GM20000 (cell line): ENCODE results near the gene TEX12.
"Not testable (repeated sequence)": the region's sequence is repeated elsewhere in the genome, so short reads cannot be mapped to it uniquely, and the experiment has no call there.

Experiments used
- DNase-seq: peaks from one replicate; pipeline ENCODE4 v3.0.0; 2012; ENCODE audit warnings: low spot score
- CTCF ChIP-seq: IDR thresholded peaks from 2 replicates; pipeline ENCODE4 v1.5.1; 2012; ENCODE audit warnings: mild to moderate bottlenecking, control low read depth; ENCODE audit errors: extremely low read depth, missing control alignments

The TEX12 gene

GRCh38 chr11:112159098-112160065, 7.8 kb upstream of the TEX12 start:
- no peak for DNase-seq
- no peak for TF ChIP-seq CTCF

GRCh38 chr11:112160091-112160848, 6.9 kb upstream of the TEX12 start:
- TF ChIP-seq CTCF = no peak
- DNase-seq = no peak

GRCh38 chr11:112161012-112161411, 6.2 kb upstream of the TEX12 start:
- no peak for DNase-seq
- TF ChIP-seq CTCF = no peak

- not testable (repeated sequence) for DNase-seq
Observed at GRCh38 chr11:112162200-112162599, 5.0 kb upstream of the TEX12 start.

- no peak for DNase-seq
- no peak for TF ChIP-seq CTCF
Observed at GRCh38 chr11:112162761-112163546, 4.2 kb upstream of the TEX12 start.

GRCh38 chr11:112163875-112164685, 3.1 kb upstream of the TEX12 start, which contains the start of gene IL18:
Gene IL18 (minus strand): TSS chr11:112164094. CDS start chr11:112155053, 9,041 bp downstream.
- no peak for TF ChIP-seq CTCF
- no peak for DNase-seq

- no peak for DNase-seq
- no peak for TF ChIP-seq CTCF
Observed at GRCh38 chr11:112165049-112165448, 2.1 kb upstream of the TEX12 start.
